ENCODE data around the gene GRPEL2.

Gene GRPEL2

DNA sequence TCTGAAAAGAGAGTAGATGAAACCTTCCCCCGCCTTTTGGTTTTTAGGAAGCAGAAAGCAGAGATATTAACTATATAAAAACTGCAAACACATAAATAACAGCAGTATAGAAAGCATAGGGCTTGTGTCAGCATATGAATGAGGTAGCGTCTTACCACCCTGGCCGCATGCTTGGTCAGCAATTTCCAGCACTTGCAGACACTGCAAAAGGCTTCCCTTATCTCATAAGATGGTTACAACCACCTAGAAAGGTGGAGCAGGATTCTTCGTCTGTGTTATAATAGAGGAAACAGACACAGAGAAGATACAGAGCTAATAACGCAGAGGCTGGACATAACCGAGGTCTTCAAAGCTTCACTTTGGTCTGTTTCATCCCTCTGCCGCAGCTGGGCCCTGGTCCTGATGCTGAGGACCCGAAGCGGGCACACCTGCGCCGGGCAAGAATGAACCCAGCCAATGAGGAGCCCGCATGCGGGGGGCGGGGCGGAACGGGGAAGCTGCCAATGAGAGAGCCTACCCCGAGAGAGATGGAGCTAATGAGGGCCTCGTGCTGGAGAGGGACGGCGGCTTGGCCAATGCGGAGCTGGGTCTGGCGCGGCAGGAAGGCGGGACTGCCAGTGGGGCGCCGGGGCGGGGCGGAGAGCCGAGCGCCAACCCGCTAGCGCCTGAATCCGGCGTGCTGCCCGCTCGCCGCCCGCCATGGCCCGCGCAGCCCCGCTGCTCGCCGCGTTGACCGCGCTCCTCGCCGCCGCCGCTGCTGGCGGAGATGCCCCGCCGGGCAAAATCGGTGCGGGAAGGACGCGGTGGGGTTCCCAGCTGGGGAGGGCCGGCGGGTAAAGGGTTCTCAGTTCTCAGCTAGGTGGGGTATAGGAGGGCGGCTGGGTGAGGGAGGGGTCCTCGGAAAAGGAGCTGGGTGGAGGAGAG lies 12.3 kb downstream of the GRPEL2 start, which contains the start of gene PCYOX1L:
Gene PCYOX1L, plus strand, starts transcription at position 677 of the 924 bp plus-strand sequence. Its CDS starts 23 bp downstream, at position 700.
- DNase-seq (ENCODE audit: low read depth in 2 of 2) = peak; percentile 95 to 99

DNA sequence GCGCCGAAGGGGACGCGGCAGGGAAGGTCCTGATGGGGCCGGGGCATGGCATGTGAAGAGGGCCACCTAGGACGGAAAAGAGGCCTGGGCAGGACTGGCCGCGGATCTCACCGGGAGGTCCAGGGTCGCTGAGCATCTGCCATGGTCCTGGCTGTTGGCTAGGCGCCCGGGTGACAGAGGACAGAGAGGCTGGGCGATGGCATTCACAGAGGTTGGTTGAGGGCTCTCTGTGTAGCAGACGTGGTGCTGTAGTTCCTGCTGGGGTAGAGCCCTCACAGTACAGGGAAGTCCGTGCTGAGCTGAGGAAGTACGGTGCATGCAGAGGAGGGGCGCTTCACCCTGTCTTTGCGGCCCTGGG lies 13.0 kb downstream of the GRPEL2 start:
- no peak for DNase-seq (ENCODE audit: low read depth in 2 of 2)

DNA sequence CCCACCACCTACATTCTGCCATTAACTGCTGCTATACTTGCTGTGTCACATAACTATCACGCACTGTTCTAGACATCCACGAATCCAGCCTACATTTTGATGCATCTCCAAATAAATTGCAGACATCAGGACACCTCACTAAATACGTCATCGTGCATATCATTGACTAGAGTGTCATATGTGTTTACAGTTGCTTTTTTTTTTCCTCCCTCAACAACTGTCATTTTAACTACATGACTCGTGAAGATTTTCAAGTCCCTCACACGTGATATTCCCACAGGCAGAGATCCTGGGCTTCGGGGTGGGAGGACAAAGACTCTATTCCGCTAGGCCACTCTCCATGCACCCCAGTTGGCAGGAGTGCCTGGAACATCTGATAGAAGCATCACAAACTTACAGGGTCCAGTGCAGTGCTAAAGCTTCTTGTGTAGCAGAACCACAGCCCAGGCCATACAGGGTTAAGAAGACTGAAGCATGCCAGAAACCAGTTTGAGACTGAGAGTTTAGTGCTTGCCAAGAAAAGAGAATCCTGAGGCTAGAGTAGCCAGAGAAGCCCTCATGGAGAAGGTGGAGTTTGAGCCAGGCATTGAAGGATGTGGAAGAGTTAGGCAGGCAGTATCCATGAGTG lies 13.7 kb downstream of the GRPEL2 start:
- no peak for DNase-seq (ENCODE audit: low read depth in 2 of 2)

DNA sequence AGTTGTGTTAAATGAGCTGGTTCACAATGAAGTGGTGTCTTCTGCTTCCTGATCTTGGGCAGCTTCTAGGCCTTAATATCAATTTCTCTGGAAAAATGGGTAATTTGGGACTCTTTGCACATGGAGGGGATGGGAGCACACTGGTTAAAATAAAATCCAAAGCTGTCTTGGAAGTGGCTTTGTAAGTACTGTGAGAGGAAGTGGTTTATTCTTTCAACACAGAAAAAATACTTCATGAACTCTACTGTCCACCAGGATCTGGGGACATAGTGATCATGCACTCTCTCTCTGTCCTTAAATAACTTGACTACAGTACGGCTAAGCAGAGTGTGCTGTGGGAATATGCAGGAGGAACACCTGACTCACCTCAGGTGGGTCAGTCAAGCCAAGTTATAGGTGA lies 15.0 kb downstream of the GRPEL2 start:
- DNase-seq (ENCODE audit: low read depth in 2 of 2) = no peak

DNA sequence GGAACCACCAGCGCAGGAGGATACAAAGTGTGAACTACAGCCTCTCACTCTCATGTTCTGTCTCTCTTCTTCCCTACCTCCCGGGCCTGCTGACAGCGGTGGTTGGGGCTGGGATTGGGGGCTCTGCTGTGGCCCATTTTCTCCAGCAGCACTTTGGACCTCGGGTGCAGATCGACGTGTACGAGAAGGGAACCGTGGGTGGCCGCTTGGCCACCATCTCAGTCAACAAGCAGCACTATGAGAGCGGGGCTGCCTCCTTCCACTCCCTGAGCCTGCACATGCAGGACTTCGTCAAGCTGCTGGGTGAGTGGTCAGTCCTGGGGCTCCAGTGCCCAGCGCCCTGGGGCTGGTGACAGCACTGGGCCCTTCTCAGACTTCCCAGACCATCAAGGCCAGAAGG lies 17.2 kb downstream of the GRPEL2 start:
- no peak for DNase-seq (ENCODE audit: low read depth in 2 of 2)

DNA sequence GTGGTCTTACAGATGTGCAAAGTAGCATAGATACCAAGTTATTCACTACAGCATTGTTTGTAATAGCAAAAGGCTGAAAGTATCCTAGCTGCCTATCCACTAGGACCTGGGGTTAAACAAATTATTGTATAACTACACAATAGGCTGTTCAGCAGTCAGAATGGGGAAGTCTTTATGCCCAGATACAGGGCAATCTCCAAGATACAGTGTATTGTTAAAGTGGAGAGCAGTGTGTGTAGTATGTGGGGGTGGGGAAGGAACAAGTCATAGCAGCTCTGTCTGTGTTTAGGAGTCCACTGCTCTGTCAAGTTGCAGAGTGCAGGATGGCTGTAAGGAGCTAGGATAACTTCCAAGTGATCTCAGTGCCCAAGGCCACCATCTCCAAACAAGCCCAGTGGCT lies 18.1 kb downstream of the GRPEL2 start:
- no peak for DNase-seq (ENCODE audit: low read depth in 2 of 2)

DNA sequence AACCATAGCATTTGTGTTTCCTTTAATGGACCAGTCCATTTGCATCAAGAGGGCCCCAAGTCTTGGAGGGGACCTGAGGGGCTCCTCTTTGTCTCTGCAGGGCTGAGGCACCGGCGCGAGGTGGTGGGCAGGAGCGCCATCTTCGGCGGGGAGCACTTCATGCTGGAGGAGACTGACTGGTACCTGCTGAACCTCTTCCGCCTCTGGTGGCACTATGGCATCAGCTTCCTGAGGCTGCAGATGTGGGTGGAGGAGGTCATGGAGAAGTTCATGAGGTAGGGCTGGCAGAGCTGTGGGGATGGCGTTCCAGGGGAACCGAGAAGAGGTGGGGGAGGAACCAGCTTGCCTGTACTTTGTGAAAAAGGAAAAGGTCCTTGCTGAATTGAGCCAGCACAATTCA lies 18.6 kb downstream of the GRPEL2 start:
- no peak for DNase-seq (ENCODE audit: low read depth in 2 of 2)

DNA sequence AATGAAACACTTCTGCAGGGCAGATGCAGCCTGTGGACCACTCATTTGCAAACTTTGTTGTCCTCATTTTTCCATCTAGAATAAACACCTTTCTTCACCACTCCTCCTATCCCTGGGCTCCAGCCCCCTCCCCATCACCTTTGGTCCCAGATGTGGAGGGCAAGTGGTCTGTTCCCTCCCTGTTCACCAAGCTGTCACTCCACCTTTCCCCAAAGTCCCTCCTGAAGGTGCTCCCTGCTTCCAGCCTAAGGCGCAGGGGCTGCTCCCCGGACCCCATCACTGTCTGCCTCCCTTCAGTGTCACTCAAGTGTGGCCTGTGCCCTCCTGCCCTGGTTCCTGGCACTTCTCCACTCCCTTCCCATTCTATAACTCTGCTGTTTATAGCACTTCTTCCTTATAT lies 19.4 kb downstream of the GRPEL2 start:
- DNase-seq (ENCODE audit: low read depth in 2 of 2) = no peak

DNA sequence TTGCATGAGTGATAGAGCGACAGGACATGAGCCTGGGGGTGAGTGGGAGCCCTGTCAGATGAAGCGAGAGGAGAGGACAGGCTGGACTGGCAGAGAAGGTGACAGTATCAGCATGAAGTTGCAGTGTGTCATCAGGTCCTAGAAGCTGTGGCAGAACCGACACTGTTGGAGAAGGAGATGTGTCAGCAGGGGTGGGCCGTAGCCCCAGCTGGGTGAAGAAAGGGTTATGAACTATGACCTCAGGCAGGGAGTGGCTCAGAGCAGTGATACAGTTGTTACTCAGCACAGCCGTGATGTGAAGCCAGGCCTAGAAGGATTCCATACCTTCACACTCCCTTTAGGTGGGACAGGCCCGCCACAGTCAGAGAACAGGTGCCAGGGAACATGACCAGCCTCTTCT lies 20.1 kb downstream of the GRPEL2 start:
- no peak for DNase-seq (ENCODE audit: low read depth in 2 of 2)

DNA sequence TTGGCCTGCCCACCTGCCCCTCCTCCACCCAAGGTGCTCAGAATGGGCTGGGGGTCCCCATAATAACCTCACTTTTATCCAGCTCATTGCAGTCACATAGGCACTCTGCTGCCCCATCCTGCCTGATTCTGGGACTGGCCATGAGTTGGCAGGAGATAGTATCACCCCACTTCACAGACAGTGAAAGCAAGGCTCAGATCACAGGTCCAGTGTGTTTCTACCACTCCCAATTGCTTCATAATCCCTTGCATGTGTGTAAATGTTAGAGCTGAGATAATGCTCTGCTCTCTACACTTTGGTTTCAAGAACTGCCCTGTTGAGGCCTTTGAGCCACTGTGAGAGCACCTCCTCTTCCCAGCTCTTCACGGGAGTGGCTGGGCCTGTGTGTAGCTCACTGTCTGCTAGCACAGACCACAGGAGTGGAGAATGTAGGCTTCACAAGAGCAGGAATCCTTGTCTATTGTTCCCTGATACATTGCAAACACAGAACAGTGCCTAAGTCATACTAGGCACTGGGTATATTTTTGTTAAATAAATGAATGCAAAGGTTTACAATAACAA lies 20.9 kb downstream of the GRPEL2 start:
- no peak for DNase-seq (ENCODE audit: low read depth in 2 of 2)

DNA sequence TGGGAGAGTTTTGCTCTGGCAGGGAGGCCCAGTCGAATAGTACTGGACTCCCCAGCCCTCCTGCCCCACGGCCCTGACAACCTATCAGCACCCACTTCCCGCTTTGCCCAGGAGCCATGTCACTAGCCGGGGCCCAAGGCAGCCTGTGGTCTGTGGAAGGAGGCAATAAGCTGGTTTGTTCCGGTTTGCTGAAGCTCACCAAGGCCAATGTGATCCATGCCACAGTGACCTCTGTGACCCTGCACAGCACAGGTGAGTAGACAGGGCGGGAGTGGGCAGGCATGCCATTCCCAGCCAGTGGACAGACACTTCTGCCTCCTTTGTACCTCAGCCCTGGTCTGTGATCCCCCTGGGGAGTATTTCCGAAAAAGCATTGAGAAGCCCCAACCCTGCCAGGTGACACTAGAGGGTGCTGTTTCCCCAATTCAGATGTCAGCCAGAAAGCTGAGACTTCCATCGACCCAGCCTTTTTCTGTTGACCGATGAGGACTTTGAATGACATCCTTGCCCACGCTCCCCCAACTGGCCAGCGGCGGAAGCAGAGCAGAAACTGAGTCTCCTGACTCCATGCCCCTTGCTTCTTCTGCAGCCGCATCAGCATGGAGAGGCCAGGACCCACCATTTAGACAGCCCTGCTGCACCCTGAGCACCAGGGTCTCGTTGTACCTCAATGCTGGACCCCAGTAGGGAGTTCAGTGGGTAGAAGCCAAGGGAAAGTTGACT lies 22.1 kb downstream of the GRPEL2 start:
- DNase-seq (ENCODE audit: low read depth in 2 of 2) = peak in 1 of 2 experiments; percentile 48

DNA sequence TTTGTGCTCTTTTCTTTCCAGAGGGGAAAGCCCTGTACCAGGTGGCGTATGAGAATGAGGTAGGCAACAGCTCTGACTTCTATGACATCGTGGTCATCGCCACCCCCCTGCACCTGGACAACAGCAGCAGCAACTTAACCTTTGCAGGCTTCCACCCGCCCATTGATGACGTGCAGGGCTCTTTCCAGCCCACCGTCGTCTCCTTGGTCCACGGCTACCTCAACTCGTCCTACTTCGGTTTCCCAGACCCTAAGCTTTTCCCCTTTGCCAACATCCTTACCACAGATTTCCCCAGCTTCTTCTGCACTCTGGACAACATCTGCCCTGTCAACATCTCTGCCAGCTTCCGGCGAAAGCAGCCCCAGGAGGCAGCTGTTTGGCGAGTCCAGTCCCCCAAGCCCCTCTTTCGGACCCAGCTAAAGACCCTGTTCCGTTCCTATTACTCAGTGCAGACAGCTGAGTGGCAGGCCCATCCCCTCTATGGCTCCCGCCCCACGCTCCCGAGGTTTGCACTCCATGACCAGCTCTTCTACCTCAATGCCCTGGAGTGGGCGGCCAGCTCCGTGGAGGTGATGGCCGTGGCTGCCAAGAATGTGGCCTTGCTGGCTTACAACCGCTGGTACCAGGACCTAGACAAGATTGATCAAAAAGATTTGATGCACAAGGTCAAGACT lies 22.8 kb downstream of the GRPEL2 start:
- no peak for DNase-seq (ENCODE audit: low read depth in 2 of 2)

DNA sequence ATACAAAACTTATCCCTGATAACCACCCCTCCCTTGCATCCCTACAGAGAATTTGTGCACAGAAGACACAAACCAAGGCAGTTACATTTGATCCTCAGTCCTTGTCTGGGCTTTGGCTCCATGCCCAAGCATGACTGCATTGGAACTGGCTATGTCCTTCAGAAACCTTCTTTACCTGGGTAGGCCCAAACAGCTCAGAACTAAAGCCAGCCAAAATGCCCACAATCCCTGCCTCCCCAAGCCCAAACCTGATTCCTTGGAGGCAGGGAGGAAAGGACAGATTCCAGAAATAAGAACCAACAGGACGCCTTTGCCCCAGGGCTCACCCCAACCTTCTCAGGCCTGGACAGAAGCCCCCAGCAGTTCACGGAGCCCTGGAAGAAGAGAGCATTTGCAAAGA lies 25.6 kb downstream of the GRPEL2 start:
- DNase-seq (ENCODE audit: low read depth in 2 of 2) = no peak

DNA sequence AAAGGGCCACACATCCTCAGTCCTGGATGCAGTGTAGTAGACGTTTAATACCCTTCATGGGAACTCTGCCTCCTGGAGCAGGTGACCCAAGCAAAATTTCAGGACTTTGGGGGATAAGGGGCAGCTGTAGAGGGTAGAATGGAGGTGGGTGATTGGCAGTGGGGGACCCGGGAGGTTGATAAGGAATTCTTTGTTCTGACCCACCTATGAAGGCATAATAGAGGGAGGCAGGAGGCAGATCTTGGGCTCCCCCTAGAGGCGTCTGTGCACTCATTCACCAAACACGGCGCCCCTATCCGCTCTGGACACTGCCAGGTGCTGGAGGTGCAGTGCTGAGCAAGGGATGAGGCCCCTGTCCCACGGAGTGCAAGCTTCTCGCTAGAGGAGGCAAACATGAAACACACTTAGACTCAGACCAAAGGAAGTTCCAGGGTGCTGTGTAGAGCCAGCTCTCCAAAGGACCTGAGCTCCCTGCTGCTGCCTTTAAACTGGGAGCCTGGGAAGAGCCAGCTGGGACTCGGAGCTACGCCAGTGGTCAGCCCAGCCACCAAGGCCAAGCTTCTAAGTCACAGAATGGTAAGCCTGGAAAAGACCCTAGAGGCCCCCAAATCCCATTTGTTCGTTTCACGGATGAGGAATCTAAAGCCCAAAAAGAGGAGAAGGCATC lies 26.1 kb downstream of the GRPEL2 start:
- DNase-seq (ENCODE audit: low read depth in 2 of 2) = peak in 1 of 2 experiments; percentile 51

DNA sequence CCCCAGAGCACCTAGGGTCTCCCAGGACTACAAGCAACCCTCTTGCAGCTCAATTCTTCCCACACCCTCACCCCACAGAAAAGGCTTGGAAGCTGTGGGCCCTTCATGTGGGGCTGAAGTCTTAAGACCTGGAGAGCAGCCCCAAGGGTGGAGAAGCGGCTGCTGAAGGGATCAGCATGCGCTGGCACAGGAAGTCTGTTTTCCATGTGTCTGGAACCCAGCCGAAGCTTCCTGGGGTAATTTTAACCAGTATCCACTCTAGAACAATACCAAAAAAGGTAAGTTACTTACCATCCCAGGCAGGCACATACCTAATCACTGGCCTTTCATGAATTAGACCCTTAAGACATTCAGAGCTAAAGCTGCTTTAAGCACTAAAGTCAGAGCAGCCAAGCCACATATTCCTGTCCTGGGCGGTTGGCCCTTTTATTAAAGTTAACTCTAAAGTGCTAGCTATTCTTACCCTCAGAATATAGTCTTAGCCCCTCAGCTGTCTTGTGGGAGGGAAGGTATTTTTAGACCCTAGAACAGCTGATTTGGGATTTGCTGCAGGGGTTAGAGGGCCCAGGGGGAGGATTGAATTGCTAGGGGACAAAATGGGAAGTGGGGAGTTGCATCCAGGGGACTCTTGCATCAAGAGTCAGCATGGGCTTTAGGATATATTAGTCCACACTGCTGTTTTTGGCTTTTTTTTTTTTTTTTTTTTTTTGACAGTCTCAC lies 26.9 kb downstream of the GRPEL2 start:
- DNase-seq (ENCODE audit: low read depth in 2 of 2) = no peak

DNA sequence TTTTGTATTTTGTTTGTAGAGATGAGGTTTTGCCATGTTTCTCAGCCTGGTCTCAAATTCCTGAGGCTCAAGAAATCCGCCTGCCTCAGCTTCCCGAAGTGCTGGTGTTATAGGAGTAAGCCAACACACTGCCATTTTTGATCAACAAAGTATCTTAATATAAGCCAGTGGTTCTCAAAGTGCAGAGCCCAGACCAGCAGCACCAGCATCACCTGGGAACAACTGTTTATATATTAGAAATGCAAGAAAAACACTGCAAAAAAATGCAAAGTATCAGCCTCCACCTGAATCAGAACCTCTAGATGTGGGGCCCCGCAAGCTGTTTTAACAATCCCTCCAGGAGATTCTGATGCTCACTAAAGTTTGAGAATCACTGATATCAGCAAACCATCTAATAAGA lies 27.6 kb downstream of the GRPEL2 start:
- DNase-seq (ENCODE audit: low read depth in 2 of 2) = no peak

DNA sequence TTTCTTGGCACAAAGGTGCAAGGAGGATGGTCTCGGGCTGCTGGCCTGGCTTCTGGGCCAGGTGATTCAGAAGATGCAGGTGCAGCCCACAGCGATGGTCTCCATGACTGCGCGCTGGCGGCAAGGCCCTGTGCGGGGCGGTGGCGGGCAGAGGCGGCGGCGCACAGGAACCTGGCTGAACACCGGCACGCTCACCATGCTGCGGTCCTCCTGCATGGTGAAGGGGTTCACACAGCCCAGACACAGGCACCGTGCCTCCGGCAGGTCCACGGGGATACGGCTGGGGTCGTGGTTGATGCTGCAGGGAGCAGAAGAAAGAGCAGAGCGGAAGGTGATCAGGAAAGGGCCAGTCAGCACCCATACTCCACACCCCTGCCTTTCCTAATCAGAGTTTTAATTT lies 29.0 kb downstream of the GRPEL2 start:
- DNase-seq (ENCODE audit: low read depth in 2 of 2) = no peak

DNA sequence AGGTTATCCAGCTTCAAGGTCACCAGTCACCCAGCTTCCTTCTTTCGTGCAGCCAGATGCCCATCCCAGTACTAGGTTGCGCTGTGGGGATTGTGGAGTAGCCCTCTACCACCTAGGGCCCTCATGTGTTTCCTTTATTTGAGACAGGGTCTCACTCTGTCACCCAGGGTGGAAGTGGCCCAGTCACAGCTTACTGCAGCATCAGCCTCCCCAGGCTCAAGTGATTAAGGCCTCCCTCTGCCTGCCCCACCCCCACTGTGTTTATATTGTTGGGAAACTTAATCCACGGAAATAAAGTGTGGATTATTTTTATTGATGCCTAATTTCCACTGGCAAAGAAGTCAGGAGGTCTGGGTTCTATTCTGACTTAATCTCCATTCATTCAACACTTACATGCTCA lies 29.5 kb downstream of the GRPEL2 start:
- DNase-seq (ENCODE audit: low read depth in 2 of 2) = no peak

DNA sequence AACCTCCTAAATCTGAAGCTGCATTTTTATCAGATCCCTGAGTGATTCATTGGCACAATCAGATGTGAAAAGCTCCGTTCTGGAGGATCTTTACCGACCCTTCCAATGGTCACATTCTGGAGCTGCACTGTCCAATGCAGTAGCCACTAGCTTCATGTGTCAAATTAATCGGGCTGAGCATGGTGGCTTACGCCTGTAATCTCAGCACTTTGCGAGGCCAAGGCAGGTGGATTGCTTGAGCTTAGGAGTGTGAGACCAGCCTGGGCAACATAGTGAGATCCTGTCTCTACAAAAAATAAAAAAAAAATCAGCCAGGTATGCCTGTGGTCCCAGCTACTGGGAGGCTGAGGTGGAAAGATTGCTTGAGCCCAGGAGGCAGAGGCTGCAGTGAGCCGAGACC lies 30.1 kb downstream of the GRPEL2 start:
- DNase-seq (ENCODE audit: low read depth in 2 of 2) = no peak

DNA sequence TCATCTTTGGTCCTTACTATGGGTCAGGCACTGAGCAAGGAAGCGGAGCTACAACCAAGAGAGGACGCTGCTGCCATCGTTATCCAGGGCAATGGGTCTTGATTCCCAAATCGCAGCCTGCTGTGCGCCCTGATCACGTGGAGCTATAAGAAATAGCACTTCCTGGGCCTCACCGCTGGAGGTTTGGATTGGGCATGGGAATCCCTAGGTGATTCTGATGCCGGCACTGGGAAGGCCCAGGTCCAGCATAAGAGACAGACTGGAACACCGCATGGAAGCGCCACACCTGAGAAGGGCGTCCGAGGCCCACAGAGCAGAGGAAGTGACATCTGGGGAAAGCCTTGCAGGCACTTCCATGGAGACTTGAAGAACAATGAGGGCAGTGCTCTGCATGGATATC lies 30.8 kb downstream of the GRPEL2 start:
- DNase-seq (ENCODE audit: low read depth in 2 of 2) = no peak

Data from stimulated activated CD4-positive, alpha-beta T cell treated with anti-CD3 and anti-CD28 coated beads, Interleukin-12 subunit alpha, Interleukin-12 subunit beta, amount 100 ng/mL, for 24 hours (primary cell).